ENCODE data around the gene CYGB. TPM values are rescaled to one million over a fixed set of nuclear protein-coding genes. Genes with fewer than 3 reads are reported as not detected.

Gene CYGB
- total and polyA plus RNA-seq, 9 of the 15 experiments (the other 6 are each of a cell fraction or from before 2014, with no cell fraction given): 0.08 to 0.95 (median 0.18) TPM; not detected in 5

GRCh38 chr17:76529224-76530094 is 8.1 kb downstream of the CYGB start (continued):
- TF ChIP-seq USF1 (CRISPR knock-in tag; IDR thresholded peaks at IDR 0.05): no peak
- TF ChIP-seq ESRRB (CRISPR knock-in tag; IDR thresholded peaks at IDR 0.05; ENCODE audit: borderline replicate concordance): no peak
- TF ChIP-seq RBBP5 (IDR thresholded peaks at IDR 0.05; ENCODE audit: borderline replicate concordance, insufficient read depth, low read length, poor library complexity, severe bottlenecking): no peak
- no peak; the same call in 1 of the 2 replicates for TF ChIP-seq CREB5 (CRISPR knock-in tag; IDR thresholded peaks at IDR 0.05)
- no peak for TF ChIP-seq SNRNP70 (optimal IDR thresholded peaks at IDR 0.05; ENCODE audit: low read depth, low read length)
- TF ChIP-seq THRA (IDR thresholded peaks at IDR 0.05): no peak
- TF ChIP-seq NR3C1 (CRISPR knock-in tag; IDR thresholded peaks at IDR 0.05): no peak
- TF ChIP-seq ADNP (tag; IDR thresholded peaks at IDR 0.05): no peak
- TF ChIP-seq, protein P1, sequence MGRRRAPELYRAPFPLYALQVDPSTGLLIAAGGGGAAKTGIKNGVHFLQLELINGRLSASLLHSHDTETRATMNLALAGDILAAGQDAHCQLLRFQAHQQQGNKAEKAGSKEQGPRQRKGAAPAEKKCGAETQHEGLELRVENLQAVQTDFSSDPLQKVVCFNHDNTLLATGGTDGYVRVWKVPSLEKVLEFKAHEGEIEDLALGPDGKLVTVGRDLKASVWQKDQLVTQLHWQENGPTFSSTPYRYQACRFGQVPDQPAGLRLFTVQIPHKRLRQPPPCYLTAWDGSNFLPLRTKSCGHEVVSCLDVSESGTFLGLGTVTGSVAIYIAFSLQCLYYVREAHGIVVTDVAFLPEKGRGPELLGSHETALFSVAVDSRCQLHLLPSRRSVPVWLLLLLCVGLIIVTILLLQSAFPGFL (CRISPR knock-in tag; IDR thresholded peaks at IDR 0.05): no peak
- TF ChIP-seq E2F3 (CRISPR knock-in tag; IDR thresholded peaks at IDR 0.05): no peak
- peak in 1 of 2 experiments; percentile 16; a peak in 1 of 4 replicates for TF ChIP-seq MNT (conservative IDR thresholded peaks at IDR 0.05)
- TF ChIP-seq, protein P2, sequence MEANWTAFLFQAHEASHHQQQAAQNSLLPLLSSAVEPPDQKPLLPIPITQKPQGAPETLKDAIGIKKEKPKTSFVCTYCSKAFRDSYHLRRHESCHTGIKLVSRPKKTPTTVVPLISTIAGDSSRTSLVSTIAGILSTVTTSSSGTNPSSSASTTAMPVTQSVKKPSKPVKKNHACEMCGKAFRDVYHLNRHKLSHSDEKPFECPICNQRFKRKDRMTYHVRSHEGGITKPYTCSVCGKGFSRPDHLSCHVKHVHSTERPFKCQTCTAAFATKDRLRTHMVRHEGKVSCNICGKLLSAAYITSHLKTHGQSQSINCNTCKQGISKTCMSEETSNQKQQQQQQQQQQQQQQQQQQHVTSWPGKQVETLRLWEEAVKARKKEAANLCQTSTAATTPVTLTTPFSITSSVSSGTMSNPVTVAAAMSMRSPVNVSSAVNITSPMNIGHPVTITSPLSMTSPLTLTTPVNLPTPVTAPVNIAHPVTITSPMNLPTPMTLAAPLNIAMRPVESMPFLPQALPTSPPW (CRISPR knock-in tag; IDR thresholded peaks at IDR 0.05): peak; percentile 33; the same call in 1 of the 2 replicates
- no peak for TF ChIP-seq SAFB2 (IDR thresholded peaks at IDR 0.05; ENCODE audit: borderline replicate concordance, low read depth, low read length, severe bottlenecking)
- no peak; the same call in 1 of the 2 replicates for TF ChIP-seq ZBTB1 (CRISPR knock-in tag; IDR thresholded peaks at IDR 0.05; ENCODE audit: borderline replicate concordance, low read depth)
- no peak for TF ChIP-seq STAT5A (IDR thresholded peaks at IDR 0.05; ENCODE audit: borderline replicate concordance, low read length)
- TF ChIP-seq NR2F6 (CRISPR knock-in tag; IDR thresholded peaks at IDR 0.05): no peak
- TF ChIP-seq SIN3A (IDR thresholded peaks at IDR 0.05; ENCODE audit: borderline replicate concordance in 2 of 2, control insufficient read depth in 1 of 2, low read depth in 2 of 2, low read length in 2 of 2): no peak
- no peak for TF ChIP-seq CHD1 (IDR thresholded peaks at IDR 0.05; ENCODE audit: low read length)

Measured in K562 (cell line).